OCI-M2 (cell line): ENCODE results near the gene UBL4B.
"Not testable (repeated sequence)": the region's sequence is repeated elsewhere in the genome, so short reads cannot be mapped to it uniquely, and the experiment has no call there.

Experiments used
- DNase-seq: peaks from one replicate; lab custom pipeline; 2025; ENCODE audit not compliant: unreplicated experiment; lab: John Stamatoyannopoulos, UW

Gene UBL4B, protein sequence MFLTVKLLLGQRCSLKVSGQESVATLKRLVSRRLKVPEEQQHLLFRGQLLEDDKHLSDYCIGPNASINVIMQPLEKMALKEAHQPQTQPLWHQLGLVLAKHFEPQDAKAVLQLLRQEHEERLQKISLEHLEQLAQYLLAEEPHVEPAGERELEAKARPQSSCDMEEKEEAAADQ

DNA sequence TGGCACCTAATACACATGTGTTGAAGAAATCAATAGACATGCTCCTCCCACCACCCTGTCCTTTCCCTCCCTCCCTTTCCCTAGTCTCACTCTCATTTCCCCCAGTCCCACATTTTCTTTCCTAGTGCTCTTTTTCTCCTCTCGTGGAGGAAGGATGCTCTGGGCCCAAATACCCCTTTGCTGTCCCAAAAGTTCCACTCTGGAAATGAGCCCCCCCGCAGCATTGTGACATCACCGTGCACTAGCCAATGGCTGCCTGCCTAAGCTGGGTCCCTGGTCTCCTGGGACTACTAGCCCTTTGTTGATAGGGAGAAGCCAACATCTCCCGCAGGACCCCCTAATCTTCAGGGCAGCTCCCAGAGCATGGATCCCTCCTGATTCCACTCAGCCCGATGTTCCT is at the start of gene UBL4B:
TSS of gene UBL4B (plus strand) at position 301 of the 400 bp plus-strand sequence. CDS start at position 393, 92 bp downstream.
- DNase-seq: no peak

DNA sequence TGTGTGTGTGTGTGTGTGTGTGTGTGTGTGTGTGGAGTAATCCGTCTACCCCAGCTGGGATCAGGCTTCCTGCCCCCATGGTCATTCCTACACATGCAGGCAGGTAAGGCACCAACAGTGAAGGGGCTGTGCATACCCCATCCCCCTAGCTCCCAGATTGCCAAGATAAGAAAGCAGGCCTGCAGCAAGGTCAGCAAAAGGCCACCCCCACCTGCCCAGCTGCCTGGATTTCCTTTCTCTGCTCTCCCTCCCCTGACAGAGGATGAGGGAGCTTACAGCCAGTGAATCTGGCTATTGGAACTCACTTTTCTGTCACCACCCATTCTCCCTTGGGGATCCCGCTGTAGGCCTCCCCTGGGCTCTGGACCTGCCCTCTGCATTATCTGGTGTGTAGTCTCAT is 49.6 kb upstream of the UBL4B start:
- DNase-seq: no peak

DNA sequence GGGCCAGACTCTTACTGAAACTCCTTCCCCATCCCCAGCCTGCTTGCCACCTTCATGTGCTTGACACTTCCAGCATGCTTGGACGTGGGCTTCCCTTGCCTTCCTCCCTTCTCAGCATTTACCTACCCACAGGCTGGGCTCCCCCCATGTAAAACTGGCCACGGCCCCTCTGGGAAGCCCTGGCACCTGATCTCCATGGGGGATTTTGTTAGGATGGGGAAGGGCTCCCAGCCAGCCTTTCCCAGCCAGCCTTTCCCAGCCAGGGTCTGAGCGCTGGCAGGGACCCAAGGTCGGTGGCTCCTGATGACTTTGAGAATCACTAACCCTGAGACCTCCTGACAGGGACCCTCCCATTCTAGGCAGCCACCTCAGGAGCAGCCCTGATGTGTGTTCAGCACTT is 48.5 kb upstream of the UBL4B start:
- no peak for DNase-seq

DNA sequence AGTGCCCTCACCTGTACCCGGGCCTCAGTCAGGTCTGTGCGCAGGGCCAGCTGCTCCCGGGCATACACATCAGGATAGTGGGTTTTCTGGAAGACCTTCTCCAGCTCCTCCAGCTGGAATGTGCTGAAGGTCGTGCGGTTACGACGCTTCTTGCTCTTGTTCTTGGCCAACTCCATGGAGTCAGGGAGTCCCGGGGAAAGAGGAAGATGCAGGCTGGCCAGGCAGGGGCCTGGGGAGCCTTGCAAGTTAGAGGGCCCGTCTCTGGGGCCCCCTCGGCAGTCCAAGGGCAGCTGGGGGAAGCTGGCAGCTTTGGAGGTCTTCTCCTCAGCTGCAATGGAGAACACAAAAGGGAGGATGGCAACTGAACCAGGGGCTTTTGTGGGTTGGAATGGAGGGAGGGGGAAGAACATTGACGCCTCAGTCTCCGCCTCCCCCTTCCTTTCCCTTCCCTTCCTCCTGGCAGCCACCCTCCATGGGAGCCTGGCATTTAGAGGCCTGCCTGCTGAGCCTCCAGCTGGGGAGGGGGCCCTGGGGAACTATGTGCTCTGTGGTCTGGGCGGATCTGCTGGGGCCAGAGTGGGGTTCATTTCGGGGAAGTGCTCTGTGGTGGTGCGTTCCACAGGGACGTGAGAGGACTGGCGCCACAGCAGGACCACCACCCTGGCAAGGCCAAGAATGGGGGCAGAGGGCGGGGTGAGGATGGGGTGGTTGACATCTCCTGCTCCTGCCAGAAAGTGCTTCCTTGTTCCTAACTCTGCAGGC is 47.5 kb upstream of the UBL4B start:
- DNase-seq: no peak

DNA sequence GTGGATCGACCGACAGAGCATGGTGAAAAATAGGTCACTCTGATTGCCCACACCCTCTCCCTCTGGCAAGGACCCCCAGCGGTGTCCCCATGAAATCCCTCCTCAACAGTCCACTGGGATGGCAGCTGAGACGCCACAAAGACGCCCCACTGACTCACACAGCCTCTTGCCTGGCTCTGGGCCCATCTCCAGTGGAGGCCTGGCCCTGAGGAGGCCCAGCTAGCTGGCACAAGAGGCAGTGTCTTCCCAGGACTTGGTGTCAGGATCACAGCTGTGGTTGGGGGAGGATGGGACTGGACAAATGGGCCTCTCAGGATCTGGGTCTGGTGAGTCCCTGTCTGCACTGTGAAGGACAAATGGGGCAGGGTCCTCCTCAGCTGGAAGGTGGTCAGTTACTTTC is 46.4 kb upstream of the UBL4B start:
- no peak for DNase-seq

DNA sequence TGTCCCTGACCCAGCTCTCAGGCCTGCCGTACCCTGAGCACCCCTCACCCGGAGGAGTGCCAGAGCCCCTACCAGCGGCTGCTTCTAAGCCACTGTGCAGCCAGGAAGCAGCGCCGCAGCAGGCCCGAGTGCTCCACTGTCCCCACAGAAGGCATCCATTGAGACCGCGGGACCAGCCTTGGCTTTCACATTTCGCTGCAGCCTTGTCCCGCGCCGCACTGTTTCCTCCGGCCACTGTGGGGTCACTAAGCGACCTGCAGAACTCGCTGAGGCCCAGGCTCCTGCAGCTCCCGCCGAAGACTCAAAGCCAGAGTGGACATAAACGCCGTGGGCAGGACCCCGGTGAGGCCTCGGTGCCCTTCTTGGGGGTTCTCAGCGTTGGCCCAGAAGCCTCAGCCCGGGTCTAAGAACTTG is 44.8 kb upstream of the UBL4B start:
- no peak for DNase-seq

DNA sequence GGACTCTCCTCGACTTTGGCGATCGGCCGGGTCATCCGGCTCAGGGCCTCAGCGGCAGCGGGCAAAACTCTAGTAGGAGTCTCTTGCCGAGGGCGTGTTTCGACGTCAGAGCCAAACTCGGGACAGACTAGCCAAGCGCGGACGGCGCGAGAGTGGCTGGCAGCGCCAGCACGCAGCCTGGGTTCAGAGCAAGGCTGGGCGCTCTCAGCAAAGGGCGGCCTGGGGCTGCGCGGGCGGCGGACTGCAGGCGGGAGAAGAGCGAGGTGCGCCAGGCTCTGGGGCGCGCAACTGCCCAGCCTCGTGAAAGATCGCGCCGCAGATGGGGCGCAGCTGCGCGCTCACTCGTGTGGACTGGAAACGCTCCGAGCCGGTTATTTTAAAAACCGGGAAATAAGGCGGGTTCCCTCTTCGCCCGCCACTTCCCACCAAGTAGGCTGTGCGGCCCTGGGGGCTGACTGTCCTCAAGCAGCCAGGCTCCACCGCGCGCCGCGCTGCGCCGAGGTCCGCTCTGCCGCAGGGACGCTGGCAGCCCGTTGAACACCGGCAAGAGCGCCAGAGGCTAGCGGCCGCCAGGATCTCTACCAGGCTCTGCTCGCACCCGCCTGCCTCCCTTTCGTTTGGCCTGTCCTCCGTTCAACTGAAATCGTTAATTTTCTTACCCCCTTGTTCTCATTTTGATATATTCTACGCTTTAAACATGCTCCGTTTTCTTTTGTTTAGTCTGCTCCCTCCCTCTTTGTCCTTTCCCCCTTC is 44.2 kb upstream of the UBL4B start:
- DNase-seq: no peak

DNA sequence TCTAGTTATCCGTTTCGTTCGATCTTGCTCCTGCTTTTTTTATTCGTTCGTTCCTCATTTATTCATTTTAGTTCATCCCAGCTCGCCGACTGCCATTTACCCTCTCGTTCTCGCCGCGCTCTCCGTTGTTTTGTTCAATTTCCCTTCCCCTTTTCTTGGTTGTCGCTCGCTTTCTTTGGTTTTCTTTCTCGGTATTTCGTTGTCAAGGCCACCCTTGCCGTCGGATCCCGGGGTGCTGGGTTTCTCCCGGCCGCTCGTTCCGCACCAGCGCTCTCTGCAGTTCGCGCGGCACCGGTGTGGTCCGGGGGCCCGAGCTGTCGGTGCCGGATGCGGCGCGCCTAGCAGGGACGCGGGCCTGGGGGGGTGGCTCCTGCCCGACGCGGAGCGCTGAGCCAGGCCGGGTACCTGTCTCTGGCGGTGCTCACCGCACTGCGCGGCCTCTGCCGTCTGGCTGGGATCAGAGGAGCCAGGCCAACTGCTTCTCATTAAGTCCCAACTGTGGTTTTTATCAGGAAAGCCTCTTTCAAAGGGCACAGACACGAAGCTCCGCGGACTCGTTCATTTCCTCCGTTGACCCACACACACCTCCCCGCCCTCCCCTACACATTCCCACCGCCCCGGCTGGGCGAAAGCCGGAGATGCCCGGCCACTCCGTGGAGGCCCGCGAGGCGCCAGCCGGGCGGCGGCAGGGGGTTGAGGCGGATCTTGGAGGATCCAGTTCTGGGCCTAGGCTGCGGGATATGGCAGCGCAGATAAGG is 43.4 kb upstream of the UBL4B start:
- DNase-seq: no peak

DNA sequence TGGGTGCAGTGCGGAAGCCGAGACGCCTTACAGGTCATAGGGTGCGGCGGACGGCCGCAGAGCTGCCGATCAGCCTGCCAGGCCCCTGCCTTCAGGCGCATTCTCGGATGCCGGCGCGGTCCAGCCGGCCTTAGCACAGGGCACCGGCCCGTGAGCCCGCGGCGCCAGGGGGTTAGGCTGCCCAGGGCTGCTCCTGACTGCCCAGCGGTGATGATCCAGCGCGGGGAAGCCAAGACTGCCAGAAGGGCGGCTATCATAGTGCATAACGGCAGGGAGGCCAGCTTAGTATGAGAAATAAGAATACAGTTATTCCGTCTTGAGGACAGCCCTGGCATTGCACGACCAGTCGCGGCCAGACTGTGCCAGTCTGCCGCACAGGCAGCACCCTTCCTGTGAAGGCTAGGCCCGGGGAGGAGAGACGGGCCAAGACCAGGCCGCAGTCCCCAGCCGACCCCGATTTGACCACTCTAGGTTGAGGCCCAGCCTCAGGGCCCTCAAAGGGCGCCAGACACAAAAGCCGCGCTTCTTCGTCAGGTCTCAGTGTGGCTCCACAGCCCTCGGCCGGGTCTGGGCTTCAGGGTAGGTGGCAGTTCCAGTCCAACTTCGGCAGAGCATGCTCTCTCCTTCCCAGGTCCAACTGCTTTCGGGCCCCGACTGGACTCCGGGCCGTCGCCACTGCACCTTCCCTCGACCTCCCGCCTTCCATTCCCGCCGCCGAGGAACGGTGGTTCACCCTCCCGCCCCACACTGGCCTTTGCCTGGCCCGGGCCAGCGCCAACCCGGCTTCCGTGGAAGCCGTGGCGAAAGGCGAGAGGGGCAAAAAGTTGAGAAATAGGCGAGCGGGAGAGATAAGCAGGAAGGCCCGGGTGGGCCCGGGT is 42.6 kb upstream of the UBL4B start:
- no peak for DNase-seq

DNA sequence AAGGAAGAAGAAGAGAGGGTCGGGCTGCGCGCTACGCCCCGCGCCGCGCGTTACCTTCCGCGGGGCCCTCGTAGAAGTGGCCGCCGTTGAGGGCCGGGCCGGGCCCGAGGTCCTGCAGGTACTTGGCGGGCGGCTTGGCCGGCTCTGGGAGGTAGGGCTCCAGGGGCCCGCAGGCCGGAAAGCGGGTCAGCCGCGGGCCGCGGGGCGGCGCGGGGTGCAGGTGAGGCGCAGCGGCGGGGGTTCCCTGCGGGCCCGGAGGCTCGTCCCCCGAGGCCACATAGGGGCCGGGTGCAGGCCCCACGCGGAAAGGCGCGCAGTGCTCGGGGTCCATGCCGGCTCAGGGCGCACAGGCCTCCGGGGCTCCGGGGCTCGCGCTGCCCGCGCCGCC is 42.0 kb upstream of the UBL4B start:
- no peak for DNase-seq

DNA sequence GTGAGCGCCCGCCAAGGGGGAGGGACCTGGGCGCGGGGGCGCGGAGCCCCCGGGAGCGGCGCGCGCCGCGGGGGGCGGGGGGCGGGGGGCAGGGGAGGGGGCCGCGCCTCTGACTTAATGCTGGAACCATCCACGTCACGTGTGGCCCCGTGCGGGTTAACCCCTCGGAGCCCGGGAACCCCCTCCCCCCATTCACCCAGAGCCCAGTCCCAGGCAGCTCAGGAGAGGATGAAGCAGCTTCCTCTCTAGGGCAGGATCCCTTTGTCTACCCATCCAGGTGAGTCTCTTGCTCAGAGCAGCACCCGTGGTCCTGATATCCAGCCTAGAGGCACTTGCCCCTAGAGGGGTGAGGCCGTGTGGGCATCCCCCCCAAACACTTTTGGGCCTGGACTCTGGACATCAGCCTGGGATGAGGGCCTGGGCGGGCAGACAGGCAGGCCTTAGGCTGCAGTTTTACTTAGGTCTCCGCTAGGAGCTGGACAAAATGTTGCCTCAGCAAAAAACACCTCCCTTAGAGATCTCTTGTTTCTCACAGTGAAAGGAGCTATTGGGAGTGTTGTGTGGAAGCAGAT is 41.5 kb upstream of the UBL4B start, which contains the start of gene ALX3:
TSS of gene ALX3 (minus strand) at position 2 of the 572 bp plus-strand sequence. CDS start 60 bp downstream, outside the sequence.
- no peak for DNase-seq

DNA sequence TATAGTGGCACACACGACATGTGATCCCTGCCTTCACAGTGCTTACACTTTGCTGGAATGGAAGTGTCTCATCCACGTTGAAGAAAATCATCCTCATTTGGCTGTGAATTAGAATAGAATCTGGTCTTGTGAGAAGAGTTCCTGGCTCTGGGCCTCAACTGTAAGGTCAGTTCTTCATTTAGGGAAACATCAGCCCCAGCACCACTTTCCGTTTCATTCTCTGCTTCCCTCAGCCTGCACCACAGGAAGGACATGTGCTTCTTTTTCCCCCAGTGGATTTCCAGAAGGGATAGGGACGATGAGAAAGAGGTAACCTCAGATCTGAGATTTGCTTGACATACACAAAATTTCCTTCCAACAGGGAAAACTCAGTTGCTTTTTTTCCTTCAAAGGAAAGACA is 38.1 kb upstream of the UBL4B start:
- DNase-seq: no peak

DNA sequence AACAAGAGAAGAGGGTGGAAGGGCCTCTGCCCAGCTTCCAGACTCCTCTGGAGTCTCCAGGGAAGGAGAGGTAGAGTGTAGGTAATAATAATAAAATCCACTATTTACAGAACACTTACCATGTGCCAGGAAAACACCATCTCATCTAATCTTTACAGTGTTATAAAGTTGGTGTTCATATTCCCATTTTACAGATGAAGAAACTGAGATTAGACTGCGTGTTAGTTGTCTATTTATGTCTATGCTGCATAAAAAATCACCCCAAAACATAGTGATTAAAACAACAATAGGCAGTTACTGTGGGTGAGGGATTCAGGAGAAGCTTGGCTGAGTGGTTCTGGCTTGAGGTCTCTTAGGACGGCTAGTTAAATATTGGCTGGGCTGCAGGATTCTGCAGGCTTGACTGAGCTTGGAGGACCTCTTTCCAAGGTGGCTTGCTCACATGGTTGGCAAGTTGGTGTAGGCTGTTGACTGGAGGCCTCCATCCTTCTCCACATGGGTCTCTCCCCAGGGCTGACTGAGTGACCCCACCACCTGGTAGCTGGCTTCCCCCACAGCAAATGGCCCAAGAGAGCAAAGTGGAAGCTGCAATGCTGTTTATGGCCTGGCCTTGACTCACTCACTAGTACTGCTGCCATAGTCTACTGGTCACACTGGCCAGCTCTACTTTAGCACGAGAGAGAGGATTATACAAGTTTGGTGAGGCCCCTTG is 35.3 kb upstream of the UBL4B start:
- no peak for DNase-seq

DNA sequence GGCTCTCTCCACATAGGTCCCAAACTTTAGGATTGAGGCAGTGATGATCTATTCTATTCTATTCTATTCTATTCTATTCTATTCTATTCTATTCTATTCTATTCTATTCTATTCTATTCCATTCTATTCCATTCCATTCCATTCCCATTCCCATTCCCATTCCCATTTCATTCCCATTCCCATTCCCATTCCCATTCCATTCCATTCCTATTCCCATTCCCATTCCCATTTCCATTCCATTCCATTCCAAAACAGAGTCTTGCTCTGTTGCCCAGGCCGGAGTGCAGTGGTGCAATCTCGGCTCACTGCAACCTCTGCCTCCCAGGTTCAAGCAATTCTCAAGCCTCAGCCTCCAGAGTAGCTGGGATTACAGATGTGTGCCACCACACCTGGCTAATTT is 32.2 kb upstream of the UBL4B start:
- DNase-seq: not testable (repeated sequence)

DNA sequence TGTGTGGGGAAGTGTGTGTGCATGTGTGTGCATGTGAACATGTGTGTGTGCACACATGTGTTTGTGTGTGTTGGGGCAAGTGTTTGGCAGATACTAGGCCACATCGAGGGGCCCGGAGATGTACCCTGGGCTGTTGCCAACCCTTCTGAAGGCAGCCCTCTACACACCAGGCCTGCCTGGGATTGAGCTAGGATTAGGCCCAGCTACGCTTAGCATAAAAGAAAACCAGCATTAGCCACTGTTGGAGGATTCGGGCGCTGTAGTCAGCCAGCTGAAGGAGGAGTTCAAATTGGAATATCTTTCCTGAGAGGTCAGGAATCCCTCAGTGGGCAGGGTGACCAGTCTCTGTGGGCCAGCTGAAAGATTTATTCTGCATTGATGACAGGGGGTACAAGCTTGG is 31.2 kb upstream of the UBL4B start:
- no peak for DNase-seq

DNA sequence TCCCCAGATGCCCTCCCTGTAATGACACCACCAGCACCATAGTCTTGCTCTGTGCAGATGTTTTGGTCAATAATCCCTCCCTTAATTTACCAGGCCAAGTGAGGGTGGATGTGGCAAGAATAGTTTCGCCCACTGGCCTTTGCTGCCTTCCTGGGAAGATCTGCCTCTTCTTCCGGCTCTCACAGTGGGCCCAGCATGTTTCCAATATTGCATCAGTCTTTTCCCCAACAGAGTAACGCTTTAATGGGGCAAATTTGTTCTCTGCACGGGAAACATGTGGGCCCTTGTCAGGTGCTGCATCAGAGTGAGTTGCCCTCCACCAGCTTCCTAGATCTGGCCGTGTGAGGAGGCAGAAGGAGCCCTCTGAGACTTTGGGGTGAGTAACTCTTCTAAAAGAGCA is 29.8 kb upstream of the UBL4B start:
- DNase-seq: no peak

DNA sequence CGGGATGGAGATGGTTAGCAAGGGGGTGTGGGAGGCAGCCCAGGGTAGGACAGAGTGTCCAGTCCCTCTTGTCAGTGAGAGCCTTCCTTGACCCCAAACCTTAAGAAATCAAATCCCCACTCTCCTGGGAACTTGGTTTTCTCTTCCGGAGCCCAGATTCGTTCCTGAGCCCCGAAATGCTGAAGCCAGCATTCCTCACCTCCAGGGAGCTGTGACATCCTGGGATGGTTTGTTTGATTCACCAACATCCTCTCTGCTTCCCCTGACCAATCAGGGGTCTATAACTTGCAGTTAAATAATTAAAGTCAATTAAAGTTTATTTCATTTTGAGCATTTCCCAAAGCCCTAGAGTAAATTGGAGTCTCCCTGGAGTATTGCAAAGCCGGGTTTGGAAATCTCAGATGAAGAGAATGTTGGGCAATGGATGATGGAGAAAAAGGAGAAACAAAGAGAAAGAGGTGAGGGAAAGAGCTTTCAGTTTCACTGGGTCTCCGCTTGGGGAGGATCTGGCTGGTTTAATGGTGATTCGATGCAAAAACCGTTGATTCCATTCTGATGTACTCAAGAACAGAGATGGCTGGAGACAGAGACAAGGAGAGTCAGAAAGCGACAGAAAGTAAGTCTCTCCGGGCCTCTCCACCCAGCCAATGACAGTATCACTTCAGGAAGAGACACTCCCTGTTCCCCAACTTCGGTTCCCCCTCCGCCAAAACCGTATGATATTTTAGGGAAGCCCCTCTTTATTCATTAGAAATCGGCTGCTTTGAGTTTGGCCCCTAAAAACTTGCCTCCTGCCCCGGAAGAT is 29.0 kb upstream of the UBL4B start:
- DNase-seq: no peak

DNA sequence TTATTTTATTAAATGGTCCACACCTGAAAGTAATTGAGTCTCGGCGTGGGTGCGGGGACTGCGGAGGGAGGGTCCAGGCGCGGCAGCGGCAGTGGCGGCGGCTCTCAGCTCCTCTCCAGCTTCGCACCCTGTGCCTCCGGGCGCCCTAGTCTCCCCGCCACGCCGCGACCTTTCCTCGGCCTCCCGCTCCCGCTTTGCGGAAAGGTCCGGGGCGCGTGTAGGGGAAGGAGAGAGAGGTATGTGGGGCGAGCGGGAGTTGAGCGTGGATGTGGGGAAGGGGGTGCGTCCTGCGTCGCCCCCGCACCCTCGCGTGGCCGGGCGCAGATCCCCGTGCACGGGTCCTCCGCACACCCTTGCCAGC is 28.4 kb upstream of the UBL4B start:
- no peak for DNase-seq
